Omental fat pad (tissue), 4 donors: ENCODE results near the gene ATF7IP2. TPM values are rescaled to one million over a fixed set of nuclear protein-coding genes. Genes with fewer than 3 reads are reported as not detected.
"Not testable (repeated sequence)": the region's sequence is repeated elsewhere in the genome, so short reads cannot be mapped to it uniquely, and the experiment has no call there.

ENCODE experiments used
- ATAC-seq: fragments of 150-250 bp; one replicate; pipeline ENCODE4 v1.9.1; 2016; ENCODE audit warnings: mild to moderate bottlenecking, moderate library complexity; ENCODE audit not compliant: low FRiP score
- DNase-seq: peaks from one replicate; pipeline ENCODE4 v3.0.0-alpha.2; 2019; ENCODE audit warnings: low spot score
- CTCF ChIP-seq, 3 donors: fragments of 450-650 bp; IDR thresholded peaks; one replicate each; pipeline ENCODE4 v1.5.1; 2016 to 2017; ENCODE audit warnings: antibody characterized with exemption in 3 of 3, mild to moderate bottlenecking in 3 of 3, moderate library complexity in 2 of 3
- total RNA-seq, 4 donors: library from RNA; depleted of rRNA; stranded (reverse); fragments of >200 nt; gene quantifications; one replicate each; pipeline ENCODE4 v1.1.0, GENCODE V29; 2016

ATF7IP2 gene
- 10 to 100 TPM; 11.3 to 16.4 (median 12.7) TPM for total RNA-seq

- TF ChIP-seq CTCF (IDR thresholded peaks at IDR 0.05) = no peak
- DNase-seq = peak; percentile 77
- ATAC-seq = peak; percentile 91
These were observed at the start of gene ATF7IP2 for GRCh38 chr16:10385725-10386516. TSS of gene ATF7IP2 (plus strand) at chr16:10386061. CDS start at chr16:10430621, 44,560 bp downstream.

GRCh38 chr16:10338426-10338825 is 47.4 kb upstream of the ATF7IP2 start:
- no peak for ATAC-seq
- no peak for DNase-seq
- no peak for TF ChIP-seq CTCF (IDR thresholded peaks at IDR 0.05)

- TF ChIP-seq CTCF (IDR thresholded peaks at IDR 0.05) = no peak
- no peak for ATAC-seq
- DNase-seq = no peak
These were observed 45.8 kb upstream of the ATF7IP2 start for GRCh38 chr16:10339777-10340732.

GRCh38 chr16:10343124-10343760 is 42.6 kb upstream of the ATF7IP2 start:
- DNase-seq (no peak), ATAC-seq (no peak)
- no peak for TF ChIP-seq CTCF (IDR thresholded peaks at IDR 0.05)

- not testable (repeated sequence) for DNase-seq, ATAC-seq
These were observed 41.2 kb upstream of the ATF7IP2 start for GRCh38 chr16:10344699-10345098.

- DNase-seq (no peak), ATAC-seq (no peak)
- no peak for TF ChIP-seq CTCF (IDR thresholded peaks at IDR 0.05)
These were observed 40.2 kb upstream of the ATF7IP2 start for GRCh38 chr16:10345629-10346028.

GRCh38 chr16:10349851-10350250 is 36.0 kb upstream of the ATF7IP2 start:
- ATAC-seq (no peak), DNase-seq (no peak)
- no peak for TF ChIP-seq CTCF (IDR thresholded peaks at IDR 0.05)
